Progenitor cell of endocrine pancreas (in vitro differentiated cells): ENCODE data around the gene RND1. TPM values are rescaled to one million over a fixed set of nuclear protein-coding genes. Genes with fewer than 3 reads are reported as not detected.
"Not testable (repeated sequence)": the region's sequence is repeated elsewhere in the genome, so short reads cannot be mapped to it uniquely, and the experiment has no call there.

Experiments used
- DNase-seq: peaks from one replicate; pipeline ENCODE4 v3.0.0; 2021; ENCODE audit warnings: low spot score; ENCODE audit not compliant: unreplicated experiment
- H3K27ac Mint-ChIP-seq: 2 replicates; pipeline ENCODE4 v1.8.0; 2021; ENCODE audit warnings: mild to moderate bottlenecking, moderate library complexity, mixed read lengths
- H3K27me3 Mint-ChIP-seq: 2 replicates; pipeline ENCODE4 v1.8.0; 2021; ENCODE audit warnings: mixed read lengths
- H3K36me3 Mint-ChIP-seq: 2 replicates; pipeline ENCODE4 v1.8.0; 2022; ENCODE audit warnings: mixed read lengths; ENCODE audit not compliant: insufficient read depth
- H3K4me1 Mint-ChIP-seq: 2 replicates; pipeline ENCODE4 v1.8.0; 2021; ENCODE audit warnings: low read depth, mixed read lengths
- H3K4me3 Mint-ChIP-seq: 2 replicates; pipeline ENCODE4 v1.8.0; 2021; ENCODE audit warnings: low read depth, mild to moderate bottlenecking, moderate library complexity, mixed read lengths
- H3K9me3 Mint-ChIP-seq: 2 replicates; pipeline ENCODE4 v1.8.0; 2021; ENCODE audit warnings: low read depth, mixed read lengths
- total RNA-seq: library from RNA; stranded (reverse); gene quantifications from 2 replicates; pipeline ENCODE4 v1.2.1, GENCODE V29; 2021
- TF ChIP-seq, protein P1 (sequence below): fragments of 200-600 bp; sonication (generic); IDR thresholded peaks from one replicate; pipeline ENCODE4 v1.5.0; 2021; ENCODE audit warnings: antibody characterized with exemption, mild to moderate bottlenecking; ENCODE audit not compliant: unreplicated experiment

RND1 gene
- total RNA-seq, 1 donor from 2014 or later: 12.5 TPM

DNA sequence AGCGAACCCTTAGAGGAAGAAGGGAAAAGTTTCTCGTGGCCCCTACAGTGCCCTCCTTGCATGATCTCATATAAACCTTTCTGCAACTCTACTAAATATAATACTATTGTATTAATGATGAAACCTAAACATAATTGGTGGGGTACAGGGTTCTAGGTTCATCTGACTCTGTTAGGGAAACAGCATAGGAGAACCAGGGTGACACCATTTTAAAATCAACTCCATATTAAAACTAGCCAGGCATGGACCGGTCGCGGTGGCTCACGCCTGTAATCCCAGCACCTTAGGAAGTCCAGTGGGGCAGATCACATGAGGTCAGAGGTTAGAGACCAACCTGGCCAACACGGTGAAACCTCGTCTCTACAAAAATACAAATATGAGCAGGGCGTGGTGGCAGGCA, 15.0 kb upstream of the RND1 start:
- H3K27me3 Mint-ChIP-seq: no peaks in the 10 kb centered on the region
- no peaks in the 10 kb centered on the region for H3K36me3 Mint-ChIP-seq
- no peak for DNase-seq
- TF ChIP-seq, protein P1, sequence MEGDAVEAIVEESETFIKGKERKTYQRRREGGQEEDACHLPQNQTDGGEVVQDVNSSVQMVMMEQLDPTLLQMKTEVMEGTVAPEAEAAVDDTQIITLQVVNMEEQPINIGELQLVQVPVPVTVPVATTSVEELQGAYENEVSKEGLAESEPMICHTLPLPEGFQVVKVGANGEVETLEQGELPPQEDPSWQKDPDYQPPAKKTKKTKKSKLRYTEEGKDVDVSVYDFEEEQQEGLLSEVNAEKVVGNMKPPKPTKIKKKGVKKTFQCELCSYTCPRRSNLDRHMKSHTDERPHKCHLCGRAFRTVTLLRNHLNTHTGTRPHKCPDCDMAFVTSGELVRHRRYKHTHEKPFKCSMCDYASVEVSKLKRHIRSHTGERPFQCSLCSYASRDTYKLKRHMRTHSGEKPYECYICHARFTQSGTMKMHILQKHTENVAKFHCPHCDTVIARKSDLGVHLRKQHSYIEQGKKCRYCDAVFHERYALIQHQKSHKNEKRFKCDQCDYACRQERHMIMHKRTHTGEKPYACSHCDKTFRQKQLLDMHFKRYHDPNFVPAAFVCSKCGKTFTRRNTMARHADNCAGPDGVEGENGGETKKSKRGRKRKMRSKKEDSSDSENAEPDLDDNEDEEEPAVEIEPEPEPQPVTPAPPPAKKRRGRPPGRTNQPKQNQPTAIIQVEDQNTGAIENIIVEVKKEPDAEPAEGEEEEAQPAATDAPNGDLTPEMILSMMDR: no peak
- H3K9me3 Mint-ChIP-seq: no peaks in the 10 kb centered on the region
- H3K27ac Mint-ChIP-seq: no peak overlapping the region
- peaks cover 37% of the 10 kb centered on the region for H3K4me1 Mint-ChIP-seq
- H3K4me3 Mint-ChIP-seq: no peak overlapping the region

DNA sequence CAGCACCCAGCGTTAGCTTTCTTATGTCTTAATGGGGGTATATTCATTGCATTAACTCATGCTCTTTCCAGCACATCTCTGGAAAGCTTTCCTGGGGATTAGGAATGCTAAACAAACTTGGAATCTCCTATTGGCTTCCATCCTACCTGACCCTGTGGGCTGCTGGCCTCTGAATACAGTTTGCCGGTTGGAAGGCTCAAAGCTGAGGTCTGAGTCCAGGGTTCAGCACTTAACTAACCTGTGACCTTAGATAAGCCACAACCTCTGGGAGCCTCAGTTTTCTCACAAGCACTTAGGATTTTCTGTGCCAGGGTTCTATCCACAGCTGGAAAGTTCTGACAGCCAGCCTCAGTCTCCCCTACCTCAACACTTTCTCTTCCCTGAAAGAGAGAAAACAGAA, 12.9 kb upstream of the RND1 start:
- no peaks in the 10 kb centered on the region for H3K36me3 Mint-ChIP-seq
- no peak overlapping the region for H3K27ac Mint-ChIP-seq
- H3K9me3 Mint-ChIP-seq: no peaks in the 10 kb centered on the region
- DNase-seq: no peak
- no peaks in the 10 kb centered on the region for H3K27me3 Mint-ChIP-seq
- H3K4me3 Mint-ChIP-seq: no peak overlapping the region
- TF ChIP-seq, protein P1: no peak
- peaks cover 28% of the 10 kb centered on the region for H3K4me1 Mint-ChIP-seq

DNA sequence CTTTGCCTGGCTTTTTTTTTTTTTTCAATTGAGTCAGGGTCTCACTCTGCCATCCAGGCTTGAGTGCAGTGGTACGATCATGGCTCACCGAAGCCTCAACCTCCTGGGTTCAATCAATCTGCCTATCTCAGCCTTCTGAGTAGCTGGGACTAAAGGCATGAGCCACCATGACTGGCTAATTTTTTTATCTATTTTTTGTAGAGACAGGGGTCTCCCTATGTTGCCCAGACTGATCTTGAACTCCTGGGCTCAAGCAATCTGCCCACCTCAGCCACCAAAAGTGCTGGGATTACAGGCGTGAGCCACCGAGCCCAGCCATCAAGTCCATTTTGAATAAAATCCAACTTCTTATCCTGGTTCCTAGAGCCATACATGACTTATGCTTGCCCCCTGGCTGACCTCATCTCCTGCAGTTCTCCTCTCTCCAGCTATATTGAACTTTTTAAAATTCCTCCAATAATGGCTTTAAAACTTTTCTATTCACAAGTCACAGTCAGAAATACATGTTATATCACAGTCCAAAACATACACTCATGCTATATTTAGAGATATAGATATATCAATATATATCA, 10.4 kb upstream of the RND1 start:
- no peak overlapping the region for H3K27ac Mint-ChIP-seq
- no peaks in the 10 kb centered on the region for H3K36me3 Mint-ChIP-seq
- DNase-seq: no peak
- TF ChIP-seq, protein P1: no peak
- H3K27me3 Mint-ChIP-seq: no peaks in the 10 kb centered on the region
- no peak overlapping the region for H3K4me3 Mint-ChIP-seq
- H3K9me3 Mint-ChIP-seq: no peaks in the 10 kb centered on the region
- H3K4me1 Mint-ChIP-seq: peaks cover 6% of the 10 kb centered on the region

DNA sequence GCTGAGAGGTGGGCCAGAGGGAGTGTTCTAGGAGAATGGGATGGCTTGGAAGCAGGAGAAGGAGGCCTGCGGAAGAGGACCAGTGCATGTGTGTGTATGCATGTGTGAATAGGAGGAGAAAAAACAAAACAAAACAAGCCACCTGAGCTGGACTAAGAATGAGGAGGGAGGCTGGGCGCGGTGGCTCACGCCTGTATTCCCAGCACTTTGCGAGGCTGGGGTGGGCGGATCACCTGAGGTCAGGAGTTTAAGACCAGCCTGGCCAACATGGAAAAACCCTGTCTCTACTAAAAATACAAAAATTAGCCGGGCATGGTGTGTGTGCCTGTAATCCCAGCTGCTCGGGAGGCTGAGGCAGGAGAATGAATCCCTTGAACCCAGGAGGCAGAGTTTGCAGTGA, 7.9 kb upstream of the RND1 start:
- not testable (repeated sequence) for H3K4me1 Mint-ChIP-seq, DNase-seq, H3K4me3 Mint-ChIP-seq, H3K9me3 Mint-ChIP-seq, H3K27me3 Mint-ChIP-seq, H3K36me3 Mint-ChIP-seq, H3K27ac Mint-ChIP-seq

DNA sequence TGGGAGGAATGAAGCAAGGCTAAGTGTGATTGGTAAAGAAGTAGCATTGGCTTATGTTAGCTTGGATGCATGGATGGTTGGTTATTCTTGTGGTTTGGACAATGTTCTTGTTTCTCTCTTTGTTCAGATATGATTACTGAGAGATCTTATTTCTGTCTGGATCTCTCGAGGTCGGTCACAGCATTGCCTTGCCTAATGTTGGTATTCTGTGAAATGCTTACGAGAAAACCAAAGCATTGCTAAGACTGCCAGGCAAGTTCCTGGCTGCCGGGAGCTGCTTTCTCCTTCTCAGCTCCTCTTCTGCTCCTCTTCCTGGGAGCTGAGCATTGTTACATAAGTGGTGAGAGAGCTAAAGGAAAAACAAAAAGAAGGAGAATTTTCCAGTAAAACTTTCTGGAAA, 7.4 kb upstream of the RND1 start:
- no peak for DNase-seq
- Mint-ChIP-seq H3K4me1 (peaks cover 2% of the 10 kb centered on the region), H3K27me3 (no peaks in the 10 kb centered on the region), H3K36me3 (no peaks in the 10 kb centered on the region), H3K4me3 (no peak overlapping the region), H3K9me3 (no peaks in the 10 kb centered on the region), H3K27ac (no peak overlapping the region)
- TF ChIP-seq, protein P1: no peak

DNA sequence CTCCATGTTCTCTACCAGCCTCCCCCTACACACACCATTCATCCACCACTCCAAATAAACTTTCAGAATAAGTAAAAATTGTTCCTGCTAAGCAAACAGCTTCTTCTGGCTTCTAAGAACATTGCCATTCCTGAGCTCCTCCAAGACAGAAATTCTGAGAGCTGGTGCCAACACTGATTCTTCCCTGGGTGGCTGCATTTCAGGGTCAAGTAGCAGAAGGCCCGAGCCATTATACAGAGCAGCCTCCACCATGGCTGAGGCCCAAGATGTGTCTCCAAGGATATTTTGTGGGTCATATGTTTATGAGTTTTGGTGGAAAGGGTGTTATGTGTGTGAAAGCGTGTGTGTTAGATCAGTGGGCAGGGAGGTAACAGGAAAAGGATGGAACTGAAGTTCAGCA, 3.5 kb upstream of the RND1 start:
- no peaks in the 10 kb centered on the region for H3K27me3 Mint-ChIP-seq
- H3K27ac Mint-ChIP-seq: peak overlapping the region; percentile 59
- H3K4me3 Mint-ChIP-seq: no peak overlapping the region
- no peaks in the 10 kb centered on the region for H3K9me3 Mint-ChIP-seq
- H3K4me1 Mint-ChIP-seq: peaks cover 17% of the 10 kb centered on the region
- TF ChIP-seq, protein P1: no peak
- DNase-seq: no peak
- no peaks in the 10 kb centered on the region for H3K36me3 Mint-ChIP-seq
